GM18867 (cell line): ENCODE data around the gene FIGNL1.
A peak's percentile ranks its signal among the peaks of the same experiment; 100 is the strongest.
"Not testable (repeated sequence)": the region's sequence is repeated elsewhere in the genome, so short reads cannot be mapped to it uniquely, and the experiment has no call there.

ENCODE experiments used
- ATAC-seq: cut with Tn5 transposase; IDR thresholded peaks from one replicate; pipeline ENCODE4 v1.9.1; 2021; ENCODE audit warnings: mild to moderate bottlenecking, moderate library complexity; ENCODE audit not compliant: unreplicated experiment

FIGNL1 gene

DNA sequence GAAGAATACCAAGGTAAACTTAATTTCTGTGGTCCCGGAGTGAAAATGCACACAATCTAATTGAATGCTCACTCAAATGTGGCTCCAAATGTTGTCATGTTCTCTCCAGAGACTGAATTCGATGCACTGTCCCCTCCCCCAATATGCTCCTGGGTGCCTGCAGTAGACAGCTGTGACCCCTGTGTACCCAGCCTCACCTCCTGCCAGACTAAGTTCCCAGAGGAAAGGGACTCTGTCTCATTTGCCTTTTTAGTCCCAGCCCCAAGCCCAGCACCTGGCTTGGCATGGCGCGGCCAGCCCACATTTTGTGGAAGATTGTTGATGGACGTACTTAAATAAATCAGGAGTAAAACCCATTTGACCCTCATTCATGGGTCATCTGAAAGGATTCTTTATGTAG is 21.8 kb upstream of the FIGNL1 start:
- ATAC-seq = no peak

DNA sequence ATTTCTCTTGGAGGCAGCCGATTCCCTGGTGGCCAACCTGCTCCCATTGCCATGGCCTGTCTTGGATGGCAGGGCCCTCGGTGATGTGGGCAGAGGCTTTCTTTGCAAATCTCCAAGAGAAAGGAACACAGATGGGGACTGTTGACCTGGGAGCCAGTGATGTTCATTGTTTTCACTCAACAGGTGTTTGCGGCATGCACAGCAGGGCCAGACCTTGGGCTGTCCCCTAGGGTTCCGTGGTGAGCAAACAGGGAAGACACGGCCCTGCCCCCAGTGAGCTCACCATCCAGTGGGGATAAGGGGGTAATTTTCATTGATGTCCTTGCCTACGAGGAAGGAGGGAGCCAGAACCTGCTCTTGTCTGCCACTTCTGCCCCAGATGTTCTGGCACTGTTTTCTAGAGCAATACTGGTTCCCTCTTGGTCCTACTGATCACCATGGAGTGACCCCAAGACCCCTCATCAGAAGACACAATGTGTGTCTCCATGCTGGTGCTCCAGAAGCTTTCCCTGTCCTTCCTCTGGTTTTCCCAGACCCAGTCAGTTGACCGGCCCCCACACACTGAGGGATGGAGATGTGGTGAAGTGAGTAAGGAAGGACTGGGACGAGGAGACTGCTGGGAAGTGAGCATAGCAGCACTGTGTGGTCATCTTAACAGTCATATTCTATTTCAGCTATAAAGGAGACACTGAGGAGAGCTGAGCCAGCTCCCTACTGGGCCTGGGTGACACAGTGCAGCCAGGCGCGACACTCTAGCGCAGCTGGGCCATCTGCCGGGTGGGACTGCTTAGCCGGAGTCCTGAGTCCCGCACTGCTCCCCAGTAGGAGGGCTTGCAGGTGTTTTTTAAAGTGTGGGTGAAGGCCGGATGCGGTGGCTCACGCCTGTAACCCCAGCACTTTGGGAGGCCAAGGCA is 20.4 kb upstream of the FIGNL1 start:
- ATAC-seq = no peak

DNA sequence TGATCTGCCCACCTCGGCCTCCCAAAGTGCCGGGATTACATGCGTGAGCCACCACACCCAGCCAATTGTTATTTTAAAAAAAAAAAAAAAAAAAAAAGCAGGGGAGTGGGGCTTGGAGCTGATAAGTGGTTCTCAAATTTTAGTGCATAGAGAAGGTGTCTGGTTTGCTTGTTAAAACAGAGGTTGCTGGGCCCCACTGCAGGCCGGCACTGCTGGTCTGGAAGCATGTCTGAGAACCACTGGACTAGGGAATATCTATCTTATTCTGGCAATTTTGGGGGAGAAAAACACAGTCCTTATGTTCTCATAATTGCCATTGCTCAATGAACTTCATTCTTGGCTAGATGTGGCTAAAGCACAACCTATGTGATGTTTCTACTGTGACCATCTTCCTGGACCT is 19.0 kb upstream of the FIGNL1 start:
- ATAC-seq = no peak

DNA sequence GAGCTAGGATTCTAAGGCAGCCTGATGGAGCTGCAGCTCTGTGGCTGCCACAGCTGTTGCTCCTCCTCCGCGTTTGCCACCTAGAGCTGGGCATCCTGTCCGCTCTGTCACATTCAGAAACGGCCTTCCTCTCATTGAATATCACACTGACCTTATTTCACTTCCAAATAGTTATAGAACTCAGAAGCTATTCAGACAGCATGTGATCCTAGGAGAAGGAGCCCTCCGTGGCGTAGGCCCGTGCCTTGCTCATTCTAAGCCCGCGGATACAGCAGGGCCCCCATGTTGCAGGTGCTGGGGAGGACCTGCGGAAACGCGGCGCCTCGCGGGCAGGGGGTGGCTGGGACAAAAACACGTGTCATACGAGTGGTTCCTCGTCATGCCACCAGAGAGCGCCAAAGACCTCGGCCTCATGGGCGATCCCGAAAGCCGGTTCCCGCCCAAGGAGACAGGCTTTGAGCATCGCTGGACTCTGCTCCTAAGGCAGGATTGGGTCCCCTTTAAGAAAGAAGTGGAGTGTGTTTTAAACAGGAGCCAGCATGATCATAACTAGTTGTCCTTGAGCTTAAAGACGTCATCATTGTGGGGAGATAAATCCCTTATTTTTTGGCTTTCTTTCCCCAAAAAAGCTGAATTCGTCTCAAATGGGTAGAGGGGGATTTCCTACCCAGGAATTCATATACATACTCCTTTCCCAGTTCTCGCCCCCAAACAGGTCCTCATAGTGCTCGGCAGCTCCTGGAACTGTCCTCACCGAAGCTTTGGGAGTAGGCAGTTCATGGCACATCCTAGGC is 17.9 kb upstream of the FIGNL1 start:
- peak; percentile 88 for ATAC-seq

DNA sequence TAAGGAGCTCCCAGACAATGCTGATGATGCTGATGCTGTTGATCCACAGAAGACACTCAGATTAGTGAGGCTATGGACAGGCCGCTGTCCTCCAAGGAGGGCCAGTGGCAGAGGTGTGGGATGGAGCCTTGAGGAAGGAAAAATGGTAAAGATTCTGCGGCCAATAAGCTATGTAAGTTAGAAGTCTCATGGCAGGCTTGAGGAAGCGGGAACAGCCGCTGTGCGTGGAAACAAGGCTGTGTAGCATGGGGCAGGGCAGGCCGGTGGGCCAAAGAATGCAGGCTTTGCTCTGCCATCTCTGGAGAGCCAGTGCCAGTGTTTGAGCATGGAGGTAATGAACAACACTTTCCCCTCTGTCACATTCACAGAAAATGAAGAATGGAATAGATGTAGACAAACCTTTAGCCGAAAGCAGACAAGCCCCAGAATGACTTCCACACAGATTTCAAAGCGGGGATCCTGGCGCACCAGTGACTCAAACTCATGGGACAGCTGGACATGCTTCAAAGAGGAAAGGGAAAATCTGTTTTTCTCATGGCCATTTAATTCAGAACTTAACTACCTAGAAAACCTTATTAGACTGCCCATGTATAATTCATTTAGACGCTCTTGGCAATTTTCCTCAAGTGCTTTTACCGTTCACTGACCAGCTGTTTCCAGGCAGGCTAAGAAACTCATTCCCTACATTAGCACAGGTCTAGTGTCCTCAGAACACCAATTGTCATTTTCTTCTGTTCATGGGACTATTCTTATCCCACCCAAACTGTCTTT is 16.9 kb upstream of the FIGNL1 start:
- no peak for ATAC-seq

DNA sequence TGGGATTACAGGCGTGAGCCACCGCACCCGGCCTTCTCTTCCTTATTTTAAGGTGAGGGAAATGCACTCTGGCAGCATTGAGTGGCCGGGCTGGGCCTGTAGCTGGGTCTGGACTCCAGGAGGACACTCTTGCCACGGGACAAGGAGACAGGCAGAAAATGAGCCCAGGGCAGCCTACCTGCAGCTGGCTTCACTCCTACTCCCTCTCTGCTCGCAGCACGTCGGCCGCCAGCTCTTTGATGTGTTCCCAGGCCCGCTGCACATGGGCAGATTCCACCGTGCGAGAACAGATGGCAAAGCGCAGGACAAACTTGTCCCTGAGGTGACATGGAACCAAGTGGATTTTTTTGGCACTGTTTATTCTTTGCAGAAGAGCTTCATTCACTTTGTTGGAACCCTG is 12.9 kb upstream of the FIGNL1 start:
- no peak for ATAC-seq

DNA sequence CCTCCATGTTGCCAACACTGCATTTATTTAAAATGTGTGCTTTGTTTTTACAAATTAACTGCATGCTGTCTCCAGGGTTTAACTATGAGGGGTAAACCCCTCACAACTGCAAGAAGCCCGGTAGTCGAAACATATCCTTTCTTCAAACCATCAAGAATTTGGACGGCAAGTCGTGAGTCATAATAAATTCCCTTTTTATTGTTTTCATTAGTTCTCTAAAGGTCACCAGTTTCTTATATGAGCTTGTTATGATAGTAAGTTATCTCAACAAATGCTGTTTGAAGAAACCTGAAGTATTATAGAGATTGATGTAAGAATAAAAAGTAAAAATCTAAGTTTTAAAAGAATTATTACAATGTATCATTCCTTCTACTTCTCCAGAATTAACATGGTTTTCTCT is 12.2 kb upstream of the FIGNL1 start:
- no peak for ATAC-seq

DNA sequence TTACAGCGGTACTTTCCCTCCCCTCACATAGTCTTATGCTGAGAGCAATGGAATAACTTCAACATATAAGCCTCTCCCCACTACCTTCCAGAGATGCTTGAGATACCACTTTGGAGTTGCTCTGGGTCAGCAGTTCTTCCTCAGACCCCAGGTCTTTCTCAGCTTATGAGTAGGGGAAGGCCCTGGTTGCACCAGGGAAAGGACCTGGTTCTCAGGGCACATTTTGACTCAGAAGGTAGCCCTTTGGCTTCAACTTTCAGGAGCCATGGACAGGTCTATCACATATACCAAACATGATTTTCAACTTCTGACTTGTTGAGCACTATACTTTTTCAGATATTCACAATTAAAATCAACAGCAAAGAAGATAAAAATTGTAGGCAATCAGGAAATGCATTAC is 11.5 kb upstream of the FIGNL1 start:
- ATAC-seq = no peak

DNA sequence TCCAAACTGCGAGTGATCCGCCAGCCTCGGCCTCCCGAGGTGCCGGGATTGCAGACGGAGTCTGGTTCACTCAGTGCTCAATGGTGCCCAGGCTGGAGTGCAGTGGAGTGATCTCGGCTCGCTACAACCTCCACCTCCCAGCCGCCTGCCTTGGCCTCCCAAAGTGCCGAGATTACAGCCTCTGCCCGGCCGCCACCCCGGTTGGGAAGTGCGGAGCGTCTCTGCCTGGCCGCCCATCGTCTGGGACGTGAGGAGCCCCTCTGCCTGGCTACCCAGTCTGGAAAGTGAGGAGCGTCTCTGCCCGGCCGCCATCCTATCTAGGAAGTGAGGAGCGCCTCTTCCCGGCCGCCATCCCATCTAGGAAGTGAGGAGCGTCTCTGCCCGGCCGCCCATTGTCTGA is 9.0 kb upstream of the FIGNL1 start:
- ATAC-seq = not testable (repeated sequence)

DNA sequence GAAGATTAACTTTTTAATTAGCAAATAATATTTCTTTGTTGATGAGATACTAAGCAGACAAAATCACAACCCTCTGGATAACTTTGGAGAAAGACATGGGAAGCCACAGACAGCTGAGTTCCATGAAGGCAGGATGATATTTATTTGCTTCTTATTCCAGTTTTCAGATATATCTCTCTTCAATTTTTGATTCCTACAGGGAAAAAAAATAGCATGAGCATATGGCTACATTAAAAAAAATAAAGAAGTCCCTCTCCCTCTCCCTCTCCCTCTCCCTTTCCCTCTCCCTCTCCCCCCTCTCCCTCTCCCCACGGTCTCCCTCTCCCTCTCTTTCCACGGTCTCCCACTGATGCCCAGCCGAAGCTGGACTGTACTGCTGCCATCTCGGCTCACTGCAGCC is 8.5 kb upstream of the FIGNL1 start:
- ATAC-seq = not testable (repeated sequence)

DNA sequence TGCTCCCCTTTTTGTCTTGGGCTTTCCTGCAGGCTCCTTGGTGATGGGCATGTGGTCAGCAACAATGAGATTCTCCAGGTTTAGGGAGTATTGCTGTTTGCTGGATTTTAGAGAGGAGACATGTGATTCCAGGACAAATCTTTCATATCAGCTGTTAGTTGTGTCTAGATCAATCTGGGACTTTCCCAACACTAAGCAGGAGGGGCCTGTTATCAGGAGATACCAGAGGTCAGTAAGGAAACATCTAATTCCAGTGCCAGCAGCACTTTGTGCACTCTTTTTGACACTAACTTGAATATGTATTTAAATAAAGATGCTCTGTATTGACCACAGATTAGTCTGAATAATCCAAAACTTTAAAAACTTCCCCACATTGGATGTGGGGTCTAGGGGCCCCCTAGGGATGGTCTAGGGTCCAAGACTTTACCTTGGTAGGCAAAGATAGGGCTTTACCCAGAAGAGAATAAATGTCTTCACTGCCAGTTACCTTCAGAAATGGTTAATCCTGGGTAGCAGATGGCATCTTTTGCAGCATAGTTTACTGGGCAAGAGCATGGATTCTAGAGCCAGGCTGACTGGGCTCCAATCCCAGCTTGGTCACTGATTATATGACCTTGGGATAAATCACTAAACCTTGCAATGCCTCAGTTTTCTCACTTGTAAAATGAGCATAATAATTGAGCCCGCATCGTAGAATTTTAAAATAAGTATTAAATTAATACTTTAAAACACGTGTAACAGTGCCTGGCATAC is 6.4 kb upstream of the FIGNL1 start:
- no peak for ATAC-seq

DNA sequence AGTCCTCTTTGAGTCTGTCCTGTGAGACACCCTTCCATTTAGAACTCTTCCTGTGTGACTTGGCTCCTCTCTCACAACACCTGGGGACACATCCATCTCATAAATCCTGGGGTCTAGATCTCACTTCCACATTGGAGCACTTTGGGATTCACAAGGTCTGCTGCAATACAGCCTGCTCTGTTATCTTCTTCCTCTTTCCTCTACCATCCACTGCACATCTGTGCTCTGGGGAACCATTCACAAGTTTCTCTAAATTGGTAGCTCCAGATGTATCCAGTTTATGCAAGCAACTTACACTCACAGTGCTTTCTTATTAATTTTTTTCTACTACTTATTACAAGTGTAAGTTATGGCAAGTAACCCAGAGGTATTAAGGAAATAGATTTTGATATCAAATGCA is 5.5 kb upstream of the FIGNL1 start:
- ATAC-seq = no peak

DNA sequence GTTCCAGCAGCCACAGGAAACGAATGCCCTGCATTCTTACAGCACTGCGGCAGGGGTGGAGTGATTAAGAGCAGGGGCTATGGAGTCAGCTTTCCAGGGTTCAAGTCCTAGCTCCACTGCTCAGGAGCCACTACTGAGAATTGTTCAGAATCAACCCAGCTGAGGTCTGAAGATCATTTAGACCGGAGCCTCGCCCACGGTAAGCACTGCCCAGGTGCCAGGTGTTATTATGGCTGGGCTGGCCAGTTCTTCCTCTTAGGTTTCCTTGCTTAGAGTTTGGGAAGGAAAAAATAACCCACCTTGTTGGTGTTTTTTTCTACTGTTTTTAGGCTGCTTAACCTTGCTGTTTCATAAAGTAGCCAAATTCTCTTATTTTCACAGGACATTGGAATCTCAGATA is 4.8 kb upstream of the FIGNL1 start:
- ATAC-seq = no peak

DNA sequence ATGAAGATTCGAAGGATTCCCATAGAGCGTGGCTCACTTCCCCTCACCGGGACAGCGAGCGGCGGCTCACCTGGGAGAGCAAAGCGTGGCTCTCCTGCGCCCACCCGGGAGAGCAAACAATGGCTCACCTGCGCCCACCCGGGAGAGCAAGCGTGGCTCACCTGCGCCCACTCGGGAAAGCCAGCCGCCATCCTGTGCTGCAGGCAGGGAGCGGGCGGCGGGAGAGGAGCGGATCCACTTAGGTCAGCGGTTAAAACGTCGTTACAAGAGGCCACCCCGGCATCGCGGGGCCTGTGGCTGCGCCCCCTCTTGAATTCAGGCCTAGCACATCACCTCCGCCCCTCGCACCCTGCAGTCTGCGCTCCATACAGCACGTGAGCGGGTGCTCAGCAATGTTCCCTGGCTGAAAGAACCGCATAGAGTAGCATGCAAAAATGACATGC is 461 bp upstream of the FIGNL1 start:
- ATAC-seq = no peak

DNA sequence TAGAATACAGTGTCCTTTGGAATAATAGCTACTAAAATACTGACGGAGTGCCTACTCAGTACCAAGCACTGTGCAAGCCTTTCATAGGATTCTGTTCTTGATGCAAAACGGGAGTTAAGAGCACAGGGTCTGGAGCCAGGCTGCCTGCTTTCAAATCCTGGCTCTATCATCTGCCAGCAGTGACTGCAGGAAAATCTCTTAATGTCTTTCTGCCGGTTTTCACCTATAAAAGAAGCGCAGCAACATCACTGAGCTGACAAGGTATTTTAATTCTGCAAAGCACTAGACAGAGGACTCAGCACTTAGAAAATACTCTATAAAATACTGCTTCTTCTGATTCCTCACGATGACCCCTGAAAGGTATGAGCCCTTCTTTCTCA is 659 bp downstream of the FIGNL1 start:
- ATAC-seq = peak; percentile 1

DNA sequence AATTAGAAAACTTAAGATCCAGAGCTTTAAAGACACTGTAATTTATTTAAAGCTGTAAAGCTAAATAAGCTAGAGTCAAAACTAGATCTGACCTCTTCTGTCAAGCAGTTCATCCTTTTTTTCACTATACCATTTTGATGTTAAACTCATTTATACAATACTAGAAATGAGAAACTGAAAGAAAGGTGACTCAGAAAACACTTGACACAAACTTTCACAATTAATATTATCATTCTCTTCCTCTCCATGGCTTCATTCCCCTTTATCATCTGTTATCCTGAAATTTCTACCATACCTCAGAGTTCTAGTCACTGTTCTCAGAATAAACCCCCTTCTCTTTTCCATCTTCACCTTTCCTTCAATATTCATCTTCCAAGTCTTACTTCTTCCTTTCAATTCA is 1.3 kb downstream of the FIGNL1 start:
- ATAC-seq = peak; percentile 39

DNA sequence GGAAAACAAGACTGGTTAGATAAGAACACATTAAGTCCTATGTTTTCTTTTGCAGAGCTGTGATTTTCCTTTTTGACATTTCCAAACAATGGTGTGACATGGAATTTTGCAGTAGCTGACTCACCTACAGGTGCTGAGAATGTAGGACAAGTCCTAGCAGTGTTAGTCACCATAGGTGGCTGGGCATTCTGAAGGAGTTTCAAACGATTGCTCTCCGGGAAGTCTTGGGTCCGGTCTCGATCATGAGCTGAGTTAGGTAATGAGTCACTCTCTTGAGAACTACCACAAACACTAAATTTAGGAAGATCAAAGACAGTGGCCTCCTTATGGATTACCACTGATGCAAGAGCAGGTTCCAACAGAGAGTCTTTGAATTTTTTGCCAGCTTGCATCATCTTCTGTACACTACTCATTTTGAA is 3.6 kb downstream of the FIGNL1 start:
- peak; percentile 26 for ATAC-seq

DNA sequence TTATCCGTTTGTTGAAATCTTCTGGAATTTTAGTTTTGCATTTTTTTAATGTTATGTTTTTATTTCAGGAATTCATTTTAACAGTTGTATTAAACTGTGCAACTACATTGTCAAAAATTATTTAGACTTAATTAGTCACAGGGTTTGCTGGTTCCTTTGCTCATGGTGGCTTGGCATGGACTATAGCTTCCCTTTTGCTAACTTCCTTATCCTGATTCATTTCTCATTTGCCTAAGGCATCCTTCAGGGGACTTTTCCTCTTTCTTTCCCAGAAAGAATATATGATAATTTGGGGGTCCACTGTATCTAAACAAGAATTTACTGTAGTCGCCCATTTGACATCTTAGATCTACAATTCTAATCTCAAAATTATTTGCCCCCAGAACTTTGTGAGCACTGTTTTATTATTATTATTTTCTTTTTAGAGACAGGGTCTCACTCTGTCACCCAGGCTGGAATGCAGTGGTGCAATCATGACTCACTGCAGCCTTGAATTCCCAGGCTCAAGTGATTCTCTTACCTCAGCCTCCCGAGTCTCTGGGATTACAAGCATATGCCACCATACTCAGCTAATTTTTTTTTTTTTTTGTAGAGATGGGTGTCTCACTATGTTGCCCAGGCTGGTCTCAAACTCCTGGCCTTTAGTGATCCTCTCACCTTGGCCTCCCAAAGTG is 13.9 kb downstream of the FIGNL1 start:
- ATAC-seq = no peak

DNA sequence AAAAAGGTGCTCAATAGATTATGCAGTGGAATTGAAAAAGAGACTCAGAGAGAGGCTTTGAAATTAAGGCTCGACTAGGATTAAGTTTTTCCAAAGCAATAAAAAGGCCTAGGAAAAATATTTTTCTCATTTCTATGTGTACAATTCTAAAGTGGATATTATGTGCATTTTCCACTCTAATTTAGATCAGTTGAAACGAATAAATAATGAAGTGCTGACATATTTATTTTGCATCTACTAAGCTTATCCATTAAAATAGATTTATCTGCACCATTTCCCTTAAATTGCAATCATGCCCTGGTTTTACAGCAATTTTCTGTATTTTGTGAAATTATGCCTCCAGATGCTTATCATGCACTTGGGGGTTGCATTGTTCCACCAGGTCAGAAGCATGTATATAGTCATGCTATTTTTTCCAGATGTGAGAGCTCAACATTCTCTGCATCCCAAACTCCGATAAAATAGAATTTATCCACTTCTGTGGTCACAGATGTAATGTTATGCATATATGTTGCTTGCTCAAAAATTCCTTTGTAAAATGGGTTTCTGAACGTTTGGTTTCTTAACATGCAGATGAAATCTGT is 18.3 kb downstream of the FIGNL1 start:
- ATAC-seq = no peak

DNA sequence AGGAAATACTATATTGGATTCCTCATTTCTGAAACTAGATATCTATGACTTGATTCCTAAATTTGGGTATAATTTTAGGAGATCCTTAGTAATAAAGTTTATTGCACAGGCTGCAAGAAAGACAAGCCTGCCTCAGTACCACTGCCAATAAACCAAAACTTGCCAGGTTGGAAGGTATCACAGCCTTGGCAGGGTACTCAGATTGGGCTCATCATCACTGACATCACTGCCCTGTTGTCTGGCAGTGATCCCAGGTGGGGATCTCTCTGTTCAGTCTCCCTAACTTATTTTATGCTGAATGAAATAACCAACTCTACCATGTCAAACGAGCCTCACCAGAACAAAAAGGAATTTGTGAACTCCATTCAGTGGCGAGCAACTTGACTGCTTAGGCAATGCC is 18.8 kb downstream of the FIGNL1 start:
- no peak for ATAC-seq
